GM12891 (cell line): ENCODE results near the gene SUB1.

ENCODE experiments used
- POLR2A ChIP-seq: IDR thresholded peaks from 2 replicates; pipeline ENCODE4 v1.6.1; 2011; ENCODE audit warnings: low read depth, low read length, control low read depth
- POLR2AphosphoS5 ChIP-seq: IDR thresholded peaks from 2 replicates; pipeline ENCODE4 v1.6.1; 2011; ENCODE audit warnings: low read depth, low read length, control low read depth
- SPI1 ChIP-seq: IDR thresholded peaks from 2 replicates; pipeline ENCODE4 v1.6.1; 2011; ENCODE audit warnings: low read depth, low read length, control low read depth

DNA sequence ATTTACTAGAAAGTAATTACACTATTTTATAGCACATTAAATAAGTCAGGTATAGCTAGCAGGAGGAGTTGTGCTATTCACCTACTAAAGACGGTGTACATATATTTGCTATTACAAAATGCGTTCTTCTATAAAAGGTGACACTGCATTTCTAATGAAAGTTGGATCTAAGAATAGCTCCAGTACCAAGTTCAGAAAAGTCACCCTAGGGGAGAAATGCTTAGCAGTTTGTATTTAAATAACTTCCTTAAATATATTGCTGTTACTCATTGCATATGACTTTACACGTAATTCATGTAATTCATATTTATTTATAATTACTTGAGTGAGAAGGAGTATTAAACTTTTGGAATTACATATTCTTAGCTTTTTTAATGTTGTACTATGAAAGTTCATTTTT lies 7.0 kb upstream of the SUB1 start:
- TF ChIP-seq POLR2A (no peak), SPI1 (no peak), POLR2AphosphoS5 (no peak)
